Cardiac muscle cell (in vitro differentiated cells and primary cell): ENCODE measurements around the gene RBP3. TPM values are rescaled to one million over a fixed set of nuclear protein-coding genes. Genes with fewer than 3 reads are reported as not detected.

Experiments used
- DNase-seq, 2 donors: peaks; one replicate each; pipeline versions ENCODE4 v3.0.0 to v3.0.0-alpha.2; 2010 to 2017; ENCODE audit warnings: low read depth in 1 of 2, low spot score in 1 of 2
- H3K27ac ChIP-seq: fragments of 200-600 bp; sonication (generic); 2 replicates; pipeline ENCODE4 v1.5.1; 2016
- H3K27me3 ChIP-seq: fragments of 200-600 bp; sonication (generic); 2 replicates; pipeline ENCODE4 v1.6.0; 2016; ENCODE audit warnings: control low read depth
- H3K36me3 ChIP-seq: fragments of 200-600 bp; sonication (generic); 2 replicates; pipeline ENCODE4 v1.5.1; 2016; ENCODE audit warnings: control low read depth
- H3K4me1 ChIP-seq: fragments of 200-600 bp; sonication (generic); 2 replicates; pipeline ENCODE4 v1.8.1; 2017; ENCODE audit warnings: low read depth, mild to moderate bottlenecking, mixed run types
- H3K4me3 ChIP-seq: fragments of 200-600 bp; sonication (generic); 2 replicates; pipeline ENCODE4 v1.5.1; 2016; ENCODE audit warnings: mild to moderate bottlenecking
- H3K9me3 ChIP-seq: fragments of 200-600 bp; sonication (generic); 2 replicates; pipeline ENCODE4 v1.5.1; 2017; ENCODE audit warnings: low read depth, mild to moderate bottlenecking, control low read depth
- CTCF ChIP-seq: IDR thresholded peaks from 2 replicates; pipeline ENCODE4 v1.5.1; 2012; ENCODE audit warnings: low read depth, mild to moderate bottlenecking, low read length
- polyA plus RNA-seq: library from polyadenylated mRNA; unstranded; fragments of >200 nt; fragmentation: Nextera tagmentation; extraction: Ambion mirVana; gene quantifications from 2 replicates; pipeline ENCODE4 v1.2.1, GENCODE V29; 2016
- total RNA-seq: library from RNA; depleted of rRNA; stranded (reverse); fragments of >200 nt; gene quantifications from 2 replicates; pipeline ENCODE4 v1.2.3, GENCODE V29; 2016

Gene RBP3
- total and polyA plus RNA-seq, 2 experiments from 2014 or later: not detected

- no peak overlapping the region for H3K27ac ChIP-seq
- H3K9me3 ChIP-seq: no peaks in the 10 kb centered on the region
- no peak for TF ChIP-seq CTCF
- no peaks in the 10 kb centered on the region for H3K36me3 ChIP-seq
- no peaks in the 10 kb centered on the region for H3K27me3 ChIP-seq
- H3K4me3 ChIP-seq: no peak overlapping the region
- no peak for DNase-seq
- no peaks in the 10 kb centered on the region for H3K4me1 ChIP-seq
Observed at GRCh38 chr10:47346581-47347302, 1.4 kb upstream of the RBP3 start.

- no peak overlapping the region for H3K4me3 ChIP-seq
- H3K27me3 ChIP-seq: no peaks in the 10 kb centered on the region
- no peaks in the 10 kb centered on the region for H3K9me3 ChIP-seq
- no peak for DNase-seq
- no peak overlapping the region for H3K27ac ChIP-seq
- no peaks in the 10 kb centered on the region for H3K36me3 ChIP-seq
- no peaks in the 10 kb centered on the region for H3K4me1 ChIP-seq
- TF ChIP-seq CTCF: no peak
Observed at GRCh38 chr10:47347303-47347675, 874 bp upstream of the RBP3 start.

- Histone ChIP-seq H3K9me3 (no peaks in the 10 kb centered on the region), H3K27ac (no peak overlapping the region), H3K4me1 (no peaks in the 10 kb centered on the region), H3K36me3 (no peaks in the 10 kb centered on the region), H3K4me3 (no peak overlapping the region), H3K27me3 (no peaks in the 10 kb centered on the region)
- TF ChIP-seq CTCF: no peak
- no peak for DNase-seq
Observed at GRCh38 chr10:47348661-47349470, 703 bp downstream of the RBP3 start.

GRCh38 chr10:47349516-47349915, 1.4 kb downstream of the RBP3 start:
- DNase-seq: no peak
- TF ChIP-seq CTCF: no peak
- no peak overlapping the region for H3K4me3 ChIP-seq
- H3K27me3 ChIP-seq: no peaks in the 10 kb centered on the region
- H3K27ac ChIP-seq: no peak overlapping the region
- H3K36me3 ChIP-seq: no peaks in the 10 kb centered on the region
- no peaks in the 10 kb centered on the region for H3K4me1 ChIP-seq
- no peaks in the 10 kb centered on the region for H3K9me3 ChIP-seq

GRCh38 chr10:47349941-47350371, 1.8 kb downstream of the RBP3 start:
- H3K4me3 ChIP-seq: no peak overlapping the region
- no peaks in the 10 kb centered on the region for H3K4me1 ChIP-seq
- H3K27ac ChIP-seq: no peak overlapping the region
- no peaks in the 10 kb centered on the region for H3K27me3 ChIP-seq
- H3K9me3 ChIP-seq: no peaks in the 10 kb centered on the region
- no peak for DNase-seq
- TF ChIP-seq CTCF: no peak
- no peaks in the 10 kb centered on the region for H3K36me3 ChIP-seq
